K562 (cell line): ENCODE measurements around the gene DPH2. TPM values are rescaled to one million over a fixed set of nuclear protein-coding genes. Genes with fewer than 3 reads are reported as not detected.
A peak's percentile ranks its signal among the peaks of the same experiment; 100 is the strongest.

ENCODE experiments used
- ATF1 ChIP-seq, 2 experiments: fragments of 450-650 bp in 1 of 2; IDR thresholded peaks; 2 replicates each; pipeline ENCODE4 v1.6.1; 2016; ENCODE audit warnings: missing compliant biosample characterization in 1 of 2, missing genetic modification characterization in 1 of 2
- ATF2 ChIP-seq: sonication (generic); formaldehyde crosslinking; IDR thresholded peaks from 2 replicates; pipeline ENCODE4 v1.8.1; 2022; ENCODE audit warnings: missing genetic modification reagents
- C11orf30 ChIP-seq: fragments of 450-650 bp; IDR thresholded peaks from 2 replicates; pipeline ENCODE4 v1.6.1; 2016; ENCODE audit warnings: low read depth, mild to moderate bottlenecking
- CHD4 ChIP-seq: fragments of 200-600 bp; sonication (generic); IDR thresholded peaks from 3 replicates; pipeline ENCODE4 v1.6.1; 2012; ENCODE audit warnings: low read depth, mild to moderate bottlenecking, mixed read lengths, low read length, inconsistent platforms; ENCODE audit not compliant: insufficient read depth, insufficient replicate concordance, poor library complexity, severe bottlenecking
- EP300 ChIP-seq: IDR thresholded peaks from 2 replicates; pipeline ENCODE4 v1.6.1; 2012; ENCODE audit warnings: low read length, improper control_type of control experiment
- GABPB1 ChIP-seq: sonication (generic); formaldehyde crosslinking; IDR thresholded peaks from 2 replicates; pipeline ENCODE4 v1.8.0; 2022; ENCODE audit warnings: mild to moderate bottlenecking, missing genetic modification reagents
- HDAC1 ChIP-seq, 2 experiments: fragments of 450-650 bp; IDR thresholded peaks; 2 replicates each; pipeline ENCODE4 v1.6.1; 2016 to 2017; ENCODE audit warnings: inconsistent platforms in 1 of 2, mild to moderate bottlenecking in 1 of 2, moderate library complexity in 1 of 2
- HDGF ChIP-seq: fragments of 450-650 bp; IDR thresholded peaks from 2 replicates; pipeline ENCODE4 v1.6.1; 2016
- HMGN3 ChIP-seq: IDR thresholded peaks from 2 replicates; pipeline ENCODE4 v1.6.1; 2011; ENCODE audit warnings: borderline replicate concordance, low read depth, mild to moderate bottlenecking, mixed read lengths, low read length; ENCODE audit not compliant: insufficient read length; ENCODE audit errors: extremely low read depth
- KLF16 ChIP-seq: IDR thresholded peaks from 2 replicates; pipeline ENCODE4 v1.6.1; 2016; ENCODE audit warnings: antibody characterized with exemption
- LEF1 ChIP-seq: fragments of 450-650 bp; IDR thresholded peaks from 2 replicates; pipeline ENCODE4 v1.6.1; 2016; ENCODE audit warnings: mild to moderate bottlenecking
- NR2C1 ChIP-seq, 2 experiments: fragments of 450-650 bp; IDR thresholded peaks; 2 replicates each; pipeline ENCODE4 v1.6.1; 2017; ENCODE audit warnings: mild to moderate bottlenecking in 2 of 2, antibody characterized with exemption in 1 of 2, inconsistent platforms in 1 of 2, missing compliant biosample characterization in 1 of 2, missing genetic modification characterization in 1 of 2
- SMC3 ChIP-seq: conservative IDR thresholded peaks from 2 replicates; pipeline ENCODE4 v1.6.1; 2011; ENCODE audit warnings: low read depth, low read length, improper control_type of control experiment; ENCODE audit not compliant: insufficient read depth
- THAP7 ChIP-seq: fragments of 250-450 bp; sonication (Bioruptor Pico); IDR thresholded peaks from 2 replicates; pipeline ENCODE4 v1.5.0; 2021
- ZC3H11A ChIP-seq: IDR thresholded peaks from 2 replicates; pipeline ENCODE4 v1.6.1; 2012; ENCODE audit warnings: low read depth, low read length, improper control_type of control experiment
- ZFP1 ChIP-seq: fragments of 450-650 bp; formaldehyde crosslinking; IDR thresholded peaks from 2 replicates; pipeline ENCODE4 v1.4.0; 2020; ENCODE audit warnings: mild to moderate bottlenecking, mixed read lengths
- ZNF282 ChIP-seq: sonication (generic); formaldehyde crosslinking; IDR thresholded peaks from 2 replicates; pipeline ENCODE4 v1.8.1; 2023; ENCODE audit warnings: missing genetic modification reagents
- ZNF431 ChIP-seq: sonication (generic); formaldehyde crosslinking; IDR thresholded peaks from 2 replicates; pipeline ENCODE4 v1.8.0; 2022; ENCODE audit warnings: mild to moderate bottlenecking, missing genetic modification reagents
- ZNF695 ChIP-seq: fragments of 450-650 bp; formaldehyde crosslinking; IDR thresholded peaks from 2 replicates; pipeline ENCODE4 v1.4.0; 2020; ENCODE audit warnings: mild to moderate bottlenecking, moderate library complexity
- ZNF77 ChIP-seq: fragments of 250-450 bp; sonication (Bioruptor Pico); IDR thresholded peaks from 2 replicates; pipeline ENCODE4 v1.5.0; 2020
- polyA plus RNA-seq, 8 experiments: library from polyadenylated mRNA; depleted of rRNA in 4 of 8; stranded (reverse) in 5 of 8; unstranded in 3 of 8; fragments of >200 nt; fragmentation: Nextera tagmentation in 2 of 8; fragmentation: Illumina TruSeq in 1 of 8; extraction: Ambion mirVana in 2 of 8; extraction: Trizol in 1 of 8; gene quantifications; 2 replicates each; pipeline versions ENCODE4 v1.2.1 to v1.2.3, GENCODE V29; 2011 to 2014; ENCODE audit warnings: inconsistent platforms in 1 of 8, missing spikeins in 1 of 8
- total RNA-seq, 7 experiments: library from RNA; depleted of rRNA in 6 of 7; stranded (reverse); fragments of >200 nt in 6 of 7; fragmentation: Illumina TruSeq in 2 of 7; extraction: Trizol in 2 of 7; gene quantifications; 2 replicates each; pipeline versions ENCODE4 v1.2.1 to v1.2.3, GENCODE V29; 2011 to 2021; ENCODE audit warnings: low replicate concordance in 1 of 7
- TF ChIP-seq, protein P1 (sequence below): fragments of 250-450 bp; sonication (Bioruptor Pico); IDR thresholded peaks from 2 replicates; pipeline ENCODE4 v1.8.0; 2021; ENCODE audit warnings: borderline replicate concordance, mild to moderate bottlenecking, moderate library complexity; ENCODE audit not compliant: poor library complexity, severe bottlenecking
- TF ChIP-seq, protein P2 (sequence below), 3 experiments: fragments of 200-800 bp in 1 of 3; fragments of 250-450 bp in 1 of 3; fragments of 450-650 bp in 1 of 3; sonication (Bioruptor Pico) in 1 of 3; sonication (Bioruptor generic) in 1 of 3; formaldehyde crosslinking in 1 of 3; IDR thresholded peaks; 2 replicates each; pipeline versions ENCODE4 v1.6.1 to v1.8.0; 2016 to 2022; ENCODE audit warnings: mild to moderate bottlenecking in 2 of 3, missing genetic modification characterization in 2 of 3, missing compliant biosample characterization in 1 of 3, moderate library complexity in 1 of 3

DPH2 gene
- total and polyA plus RNA-seq, 9 of the 15 experiments (the other 6 are each of a cell fraction or from before 2014, with no cell fraction given), result 17.9 to 94.1 (median 68.1) TPM

GRCh38 chr1:43969746-43970466 is at the start of gene DPH2 (continued):
- peak; percentile 91 to 100 for TF ChIP-seq HDAC1 (IDR thresholded peaks at IDR 0.05)
- TF ChIP-seq HDGF, result 0 out of 2 replicates have a peak, but pooled peaks have one; percentile 6
- TF ChIP-seq GABPB1, result peak; percentile 99
- TF ChIP-seq C11orf30, result peak; percentile 81
- TF ChIP-seq, protein P1, sequence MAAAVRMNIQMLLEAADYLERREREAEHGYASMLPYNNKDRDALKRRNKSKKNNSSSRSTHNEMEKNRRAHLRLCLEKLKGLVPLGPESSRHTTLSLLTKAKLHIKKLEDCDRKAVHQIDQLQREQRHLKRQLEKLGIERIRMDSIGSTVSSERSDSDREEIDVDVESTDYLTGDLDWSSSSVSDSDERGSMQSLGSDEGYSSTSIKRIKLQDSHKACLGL (CRISPR knock-in tag), result peak; percentile 95
- peak; percentile 37; the same call in 1 of the 2 replicates for TF ChIP-seq LEF1
- no peak for TF ChIP-seq ZNF77 (CRISPR knock-in tag)
- no peak for TF ChIP-seq ATF1 (CRISPR knock-in tag; IDR thresholded peaks at IDR 0.05)
- peak; percentile 86 for TF ChIP-seq ATF1 (tag; IDR thresholded peaks at IDR 0.05)
- peak; percentile 99 for TF ChIP-seq NR2C1 (IDR thresholded peaks at IDR 0.05)
- peak; percentile 99 for TF ChIP-seq NR2C1 (tag; IDR thresholded peaks at IDR 0.05)
- no peak for TF ChIP-seq ZNF695 (CRISPR knock-in tag)
- TF ChIP-seq ZNF282 (CRISPR knock-in tag), result no peak
- no peak for TF ChIP-seq KLF16
- TF ChIP-seq, protein P2, sequence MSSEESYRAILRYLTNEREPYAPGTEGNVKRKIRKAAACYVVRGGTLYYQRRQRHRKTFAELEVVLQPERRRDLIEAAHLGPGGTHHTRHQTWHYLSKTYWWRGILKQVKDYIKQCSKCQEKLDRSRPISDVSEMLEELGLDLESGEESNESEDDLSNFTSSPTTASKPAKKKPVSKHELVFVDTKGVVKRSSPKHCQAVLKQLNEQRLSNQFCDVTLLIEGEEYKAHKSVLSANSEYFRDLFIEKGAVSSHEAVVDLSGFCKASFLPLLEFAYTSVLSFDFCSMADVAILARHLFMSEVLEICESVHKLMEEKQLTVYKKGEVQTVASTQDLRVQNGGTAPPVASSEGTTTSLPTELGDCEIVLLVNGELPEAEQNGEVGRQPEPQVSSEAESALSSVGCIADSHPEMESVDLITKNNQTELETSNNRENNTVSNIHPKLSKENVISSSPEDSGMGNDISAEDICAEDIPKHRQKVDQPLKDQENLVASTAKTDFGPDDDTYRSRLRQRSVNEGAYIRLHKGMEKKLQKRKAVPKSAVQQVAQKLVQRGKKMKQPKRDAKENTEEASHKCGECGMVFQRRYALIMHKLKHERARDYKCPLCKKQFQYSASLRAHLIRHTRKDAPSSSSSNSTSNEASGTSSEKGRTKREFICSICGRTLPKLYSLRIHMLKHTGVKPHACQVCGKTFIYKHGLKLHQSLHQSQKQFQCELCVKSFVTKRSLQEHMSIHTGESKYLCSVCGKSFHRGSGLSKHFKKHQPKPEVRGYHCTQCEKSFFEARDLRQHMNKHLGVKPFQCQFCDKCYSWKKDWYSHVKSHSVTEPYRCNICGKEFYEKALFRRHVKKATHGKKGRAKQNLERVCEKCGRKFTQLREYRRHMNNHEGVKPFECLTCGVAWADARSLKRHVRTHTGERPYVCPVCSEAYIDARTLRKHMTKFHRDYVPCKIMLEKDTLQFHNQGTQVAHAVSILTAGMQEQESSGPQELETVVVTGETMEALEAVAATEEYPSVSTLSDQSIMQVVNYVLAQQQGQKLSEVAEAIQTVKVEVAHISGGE (CRISPR knock-in tag; IDR thresholded peaks at IDR 0.05), result no peak; a peak in 1 of 6 replicates
- no peak for TF ChIP-seq HMGN3
- TF ChIP-seq ZFP1, result no peak
- TF ChIP-seq SMC3, result no peak
- TF ChIP-seq EP300, result no peak
- no peak for TF ChIP-seq ZNF431 (CRISPR knock-in tag)
- TF ChIP-seq ZC3H11A, result no peak
- no peak for TF ChIP-seq ATF2
- no peak for TF ChIP-seq THAP7
- TF ChIP-seq CHD4, result no peak
